ENCODE results near the gene ARMH3. TPM values are rescaled to one million over a fixed set of nuclear protein-coding genes. Genes with fewer than 3 reads are reported as not detected.
A peak's percentile ranks its signal among the peaks of the same experiment; 100 is the strongest.

Gene ARMH3
- total and polyA plus RNA-seq, 2 experiments from 2014 or later = 8.7 to 11.1 TPM

GRCh38 chr10:101903827-101904550, 152.0 kb downstream of the ARMH3 start:
- H3K9me3 Mint-ChIP-seq = no peaks in the 10 kb centered on the region
- Histone ChIP-seq H3K4me1 (ENCODE audit: insufficient read depth) (peaks cover 26% of the 10 kb centered on the region), H3F3A (replicated peaks; ENCODE audit: low read depth) (no peaks in the 10 kb centered on the region), H3K79me2 (replicated peaks; ENCODE audit: insufficient read depth) (no peaks in the 10 kb centered on the region), H3K9me2 (ENCODE audit: insufficient read depth) (no peaks in the 10 kb centered on the region), H3K27me3 (ENCODE audit: insufficient read depth) (no peaks in the 10 kb centered on the region), H3K36me3 (ENCODE audit: insufficient read depth) (no peaks in the 10 kb centered on the region), H2AFZ (no peak overlapping the region), H4K20me1 (replicated peaks; ENCODE audit: insufficient read depth) (no peaks in the 10 kb centered on the region), H3K27ac (ENCODE audit: low read depth) (no peak overlapping the region), H3K4me2 (no peak overlapping the region), H3K4me3 (no peak overlapping the region)
- H3K27ac Mint-ChIP-seq = no peak overlapping the region
- TF ChIP-seq POLR2AphosphoS5 (IDR thresholded peaks at IDR 0.05; ENCODE audit: low read depth) (no peak), EZH2 (IDR thresholded peaks at IDR 0.05; ENCODE audit: low read depth, unreplicated experiment) (no peak), REST (IDR thresholded peaks at IDR 0.05; ENCODE audit: unreplicated experiment) (no peak), CTCF (conservative IDR thresholded peaks at IDR 0.05; ENCODE audit: low read depth in 2 of 2) (no peak)
- H3K36me3 Mint-ChIP-seq (ENCODE audit: low read depth) = no peaks in the 10 kb centered on the region
- DNase-seq (ENCODE audit: low spot score) (no peak), ATAC-seq (peak; percentile 17)
- no peak overlapping the region for H3K4me3 Mint-ChIP-seq
- H3K27me3 Mint-ChIP-seq (ENCODE audit: insufficient read depth, low read depth, poor library complexity) = no peaks in the 10 kb centered on the region
- peaks cover 40% of the 10 kb centered on the region for H3K4me1 Mint-ChIP-seq

DNA sequence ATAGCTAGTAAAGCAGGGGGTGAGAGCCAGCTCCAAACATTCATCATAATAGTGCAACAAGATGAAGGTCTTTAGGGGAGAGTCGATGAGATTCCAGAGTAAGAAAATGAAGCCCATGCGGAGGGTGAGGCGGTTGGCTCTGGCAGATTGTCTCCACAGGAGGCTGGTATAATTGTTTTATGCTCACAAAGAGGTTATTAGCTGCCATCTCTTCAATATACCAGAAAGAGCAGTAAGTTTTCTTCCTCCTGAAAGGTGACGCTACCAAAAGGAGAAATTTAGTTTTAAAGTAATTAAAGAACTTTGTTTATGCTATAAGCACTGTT, 153.2 kb downstream of the ARMH3 start:
- no peaks in the 10 kb centered on the region for H3K9me3 Mint-ChIP-seq
- H3K79me2 ChIP-seq (replicated peaks; ENCODE audit: insufficient read depth) = no peaks in the 10 kb centered on the region
- H3K4me1 Mint-ChIP-seq = peaks cover 40% of the 10 kb centered on the region
- no peak overlapping the region for H3K4me3 ChIP-seq
- H2AFZ ChIP-seq = no peak overlapping the region
- peak overlapping the region; percentile 48; the same call in 1 of the 3 replicates for H3K4me3 Mint-ChIP-seq
- no peaks in the 10 kb centered on the region for H3K27me3 ChIP-seq (ENCODE audit: insufficient read depth)
- peak overlapping the region; percentile 44; the same call in 1 of the 2 replicates for H3K4me2 ChIP-seq
- peak overlapping the region; percentile 82 for H3K27ac Mint-ChIP-seq
- peaks cover 24% of the 10 kb centered on the region for H3K4me1 ChIP-seq (ENCODE audit: insufficient read depth)
- no peak for DNase-seq (ENCODE audit: low spot score)
- no peaks in the 10 kb centered on the region for H3K9me2 ChIP-seq (ENCODE audit: insufficient read depth)
- TF ChIP-seq ETS1 (IDR thresholded peaks at IDR 0.05) (no peak), CREB1 (CRISPR knock-in tag; IDR thresholded peaks at IDR 0.05; ENCODE audit: low read depth) (no peak), ZNF114 (CRISPR knock-in tag; IDR thresholded peaks at IDR 0.05) (no peak), STAT1 (IDR thresholded peaks at IDR 0.05; ENCODE audit: unreplicated experiment) (no peak), REST (IDR thresholded peaks at IDR 0.05; ENCODE audit: unreplicated experiment) (no peak), CTCF (conservative IDR thresholded peaks at IDR 0.05; ENCODE audit: low read depth in 2 of 2) (no peak), POLR2AphosphoS5 (IDR thresholded peaks at IDR 0.05; ENCODE audit: low read depth) (no peak), JUNB (IDR thresholded peaks at IDR 0.05; ENCODE audit: unreplicated experiment) (no peak), EZH2phosphoT487 (IDR thresholded peaks at IDR 0.05; ENCODE audit: unreplicated experiment) (no peak), EZH2 (IDR thresholded peaks at IDR 0.05; ENCODE audit: low read depth, unreplicated experiment) (no peak)
- ATAC-seq = peak; percentile 24
- H3K27me3 Mint-ChIP-seq (ENCODE audit: insufficient read depth, low read depth, poor library complexity) = no peaks in the 10 kb centered on the region
- H3K36me3 ChIP-seq (ENCODE audit: insufficient read depth) = no peaks in the 10 kb centered on the region
- no peaks in the 10 kb centered on the region for H4K20me1 ChIP-seq (replicated peaks; ENCODE audit: insufficient read depth)
- H3F3A ChIP-seq (replicated peaks; ENCODE audit: low read depth) = no peaks in the 10 kb centered on the region
- peak overlapping the region; percentile 69 for H3K27ac ChIP-seq (ENCODE audit: low read depth)
- H3K36me3 Mint-ChIP-seq (ENCODE audit: low read depth) = no peaks in the 10 kb centered on the region
